Effector memory CD4-positive, alpha-beta T cell (primary cell): ENCODE measurements around the gene RNF152.

Experiments used
- DNase-seq, 3 donors: peaks; one replicate each; pipeline ENCODE4 v3.0.0-alpha.2; 2020
- H3K27ac ChIP-seq: 2 replicates; pipeline ENCODE4 v1.7.0; 2013; ENCODE audit warnings: mild to moderate bottlenecking, low read length, moderate library complexity; ENCODE audit not compliant: insufficient read depth, poor library complexity, severe bottlenecking
- H3K27me3 ChIP-seq: replicated peaks from 2 replicates; pipeline ENCODE4 v1.7.0; 2013; ENCODE audit warnings: mild to moderate bottlenecking, low read length; ENCODE audit not compliant: insufficient read depth, control insufficient read depth, poor library complexity, severe bottlenecking
- H3K36me3 ChIP-seq: 2 replicates; pipeline ENCODE4 v1.7.0; 2013; ENCODE audit warnings: mild to moderate bottlenecking, low read length, moderate library complexity; ENCODE audit not compliant: control insufficient read depth, insufficient read depth
- H3K4me1 ChIP-seq: 2 replicates; pipeline ENCODE4 v1.7.0; 2013; ENCODE audit warnings: low read length, mild to moderate bottlenecking; ENCODE audit not compliant: control insufficient read depth, insufficient read depth, poor library complexity, severe bottlenecking
- H3K4me3 ChIP-seq: 2 replicates; pipeline ENCODE4 v1.7.0; 2013; ENCODE audit warnings: low read length, low read depth, mild to moderate bottlenecking; ENCODE audit not compliant: insufficient read depth, poor library complexity, severe bottlenecking
- H3K9me3 ChIP-seq: 2 replicates; pipeline ENCODE4 v1.7.0; 2013; ENCODE audit warnings: mild to moderate bottlenecking, low read length, moderate library complexity; ENCODE audit not compliant: control insufficient read depth

RNF152 gene

DNA sequence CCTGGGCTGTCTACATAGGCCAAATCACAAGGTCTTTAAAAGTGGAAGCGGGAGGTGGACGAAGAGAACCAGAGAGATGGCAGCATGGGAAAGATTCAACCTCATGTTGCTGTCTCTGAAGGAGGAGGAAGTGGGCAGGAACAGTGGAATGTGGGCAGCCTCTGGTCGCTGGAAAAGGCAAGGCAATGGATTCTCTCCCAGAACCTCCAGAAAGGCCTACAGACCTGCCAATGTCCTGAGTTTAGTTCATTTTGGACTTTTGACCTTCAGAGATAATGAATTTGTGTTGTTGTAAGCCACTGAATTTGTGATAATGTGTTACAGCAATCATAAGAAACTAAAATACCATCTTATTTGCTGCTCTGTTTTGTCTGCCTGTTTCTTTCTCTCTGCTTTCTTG, 122.5 kb downstream of the RNF152 start:
- Histone ChIP-seq H3K9me3 (no peaks in the 10 kb centered on the region), H3K4me3 (no peak overlapping the region), H3K27me3 (no peaks in the 10 kb centered on the region), H3K36me3 (no peaks in the 10 kb centered on the region), H3K4me1 (no peaks in the 10 kb centered on the region), H3K27ac (no peak overlapping the region)
- DNase-seq = no peak

DNA sequence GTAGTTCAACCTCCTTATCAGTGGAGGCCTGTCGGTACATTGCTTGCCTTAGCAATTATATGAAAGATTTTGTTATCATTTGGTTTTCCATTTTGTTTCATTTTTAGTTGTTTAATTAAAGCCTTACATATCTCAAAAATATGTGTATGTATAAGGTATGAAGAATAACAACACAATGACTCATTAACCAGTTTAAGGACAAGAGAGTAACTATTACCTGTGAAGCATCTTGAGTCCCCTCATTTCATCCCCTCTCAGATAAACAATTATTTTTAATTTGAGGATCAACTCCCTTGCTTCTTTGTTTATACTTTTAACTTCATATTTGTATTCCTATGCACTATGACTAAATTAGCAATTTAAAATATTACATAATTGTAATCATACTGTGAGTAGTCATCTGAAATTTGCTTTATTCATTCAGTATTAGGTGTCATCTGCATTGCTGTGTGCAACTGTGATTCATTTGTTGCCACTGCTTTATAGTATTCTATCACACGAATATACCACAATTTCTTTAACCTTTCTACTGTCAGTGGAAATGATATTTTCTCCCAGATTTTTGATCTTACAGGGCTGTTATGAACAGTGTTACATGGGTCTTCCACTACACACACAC, 126.4 kb downstream of the RNF152 start:
- Histone ChIP-seq H3K27me3 (no peaks in the 10 kb centered on the region), H3K27ac (no peak overlapping the region), H3K4me3 (no peak overlapping the region), H3K4me1 (no peaks in the 10 kb centered on the region), H3K9me3 (no peaks in the 10 kb centered on the region), H3K36me3 (no peaks in the 10 kb centered on the region)
- no peak for DNase-seq

- H3K27ac ChIP-seq = no peak overlapping the region
- DNase-seq = no peak
- no peak overlapping the region for H3K4me3 ChIP-seq
- H3K27me3 ChIP-seq = no peaks in the 10 kb centered on the region
- no peaks in the 10 kb centered on the region for H3K4me1 ChIP-seq
- no peaks in the 10 kb centered on the region for H3K36me3 ChIP-seq
- no peaks in the 10 kb centered on the region for H3K9me3 ChIP-seq
Measured at GRCh38 chr18:61765097-61765496, 127.7 kb downstream of the RNF152 start.

DNA sequence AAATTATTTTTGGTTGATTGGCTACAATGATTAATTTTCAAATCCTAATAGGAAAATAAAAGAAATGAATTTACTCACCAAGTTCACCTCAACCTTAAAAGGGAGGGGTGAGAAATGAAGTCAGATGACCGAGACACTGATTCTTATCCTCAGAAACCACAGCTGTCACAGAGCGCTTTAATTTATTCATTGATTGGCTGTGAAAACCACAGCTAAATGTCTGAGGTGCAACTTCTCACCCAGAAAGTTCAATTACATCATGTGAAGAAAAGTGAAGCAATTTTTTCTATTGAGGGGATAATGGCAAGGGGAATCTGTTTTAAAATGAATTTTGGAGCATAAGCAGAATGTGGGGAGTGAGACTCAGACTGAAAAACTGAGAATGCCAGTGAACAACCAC, 128.4 kb downstream of the RNF152 start:
- H3K36me3 ChIP-seq = no peaks in the 10 kb centered on the region
- no peak overlapping the region for H3K4me3 ChIP-seq
- H3K9me3 ChIP-seq = no peaks in the 10 kb centered on the region
- H3K27me3 ChIP-seq = no peaks in the 10 kb centered on the region
- no peak for DNase-seq
- H3K27ac ChIP-seq = no peak overlapping the region
- no peaks in the 10 kb centered on the region for H3K4me1 ChIP-seq

- no peaks in the 10 kb centered on the region for H3K4me1 ChIP-seq
- DNase-seq = no peak
- H3K9me3 ChIP-seq = no peaks in the 10 kb centered on the region
- no peaks in the 10 kb centered on the region for H3K36me3 ChIP-seq
- no peak overlapping the region for H3K4me3 ChIP-seq
- H3K27me3 ChIP-seq = no peaks in the 10 kb centered on the region
- no peak overlapping the region for H3K27ac ChIP-seq
Measured at GRCh38 chr18:61761875-61762274, 130.9 kb downstream of the RNF152 start.
